Heart left ventricle (tissue), 13 donors: ENCODE measurements around the gene BIRC5.

Experiments used
- POLR2A ChIP-seq, 2 donors: fragments of 450-650 bp; IDR thresholded peaks; one replicate each; pipeline ENCODE4 v1.6.1; 2017; ENCODE audit warnings: antibody characterized with exemption in 2 of 2, mild to moderate bottlenecking in 2 of 2, moderate library complexity in 2 of 2
- TF ChIP-seq, protein P1 (sequence below), 12 donors: fragments of 200-600 bp; sonication (generic) in 4 of 12; IDR thresholded peaks; one replicate each; pipeline versions ENCODE4 v1.5.0 to v1.8.0; 2018 to 2022; ENCODE audit warnings: antibody characterized with exemption in 12 of 12, mild to moderate bottlenecking in 5 of 12
- donor health status: ischemic (EF 13 %, LVEDD 7.1; RV severe dilation, severe dysfunction).
- donor health status: DM: no; HTN: yes; CAD: no.
- donor health status: DM: no; HTN: no; CAD: no.
- donor health status: ischemic (EF 25% LVEDD 6.9; RV normal size, moderate dysfunction).
- donor health status: ischemic (EF 25% LVEDD 5.7; RV mildly dilated, moderate dysfunction).
- donor health status: ischemic (EF 35%, LVEDD 5.7; RV mildly dilated, moderate dysfunction).
- donor health status: nonischemic (EF 11% LVEDD 7.7; RV severe dilation, severe dysfunction).
- donor health status: DM: yes; HTN: yes; CAD: no.
- donor health status: PGD.
- donor health status: ischemic (EF 29% LVEDD 5.4; RV normal size, mild dysfunction).
- donor health status: nonischemic (EF 23%, LVEDD 6.1; RV moderate dilation, normal function).

DNA sequence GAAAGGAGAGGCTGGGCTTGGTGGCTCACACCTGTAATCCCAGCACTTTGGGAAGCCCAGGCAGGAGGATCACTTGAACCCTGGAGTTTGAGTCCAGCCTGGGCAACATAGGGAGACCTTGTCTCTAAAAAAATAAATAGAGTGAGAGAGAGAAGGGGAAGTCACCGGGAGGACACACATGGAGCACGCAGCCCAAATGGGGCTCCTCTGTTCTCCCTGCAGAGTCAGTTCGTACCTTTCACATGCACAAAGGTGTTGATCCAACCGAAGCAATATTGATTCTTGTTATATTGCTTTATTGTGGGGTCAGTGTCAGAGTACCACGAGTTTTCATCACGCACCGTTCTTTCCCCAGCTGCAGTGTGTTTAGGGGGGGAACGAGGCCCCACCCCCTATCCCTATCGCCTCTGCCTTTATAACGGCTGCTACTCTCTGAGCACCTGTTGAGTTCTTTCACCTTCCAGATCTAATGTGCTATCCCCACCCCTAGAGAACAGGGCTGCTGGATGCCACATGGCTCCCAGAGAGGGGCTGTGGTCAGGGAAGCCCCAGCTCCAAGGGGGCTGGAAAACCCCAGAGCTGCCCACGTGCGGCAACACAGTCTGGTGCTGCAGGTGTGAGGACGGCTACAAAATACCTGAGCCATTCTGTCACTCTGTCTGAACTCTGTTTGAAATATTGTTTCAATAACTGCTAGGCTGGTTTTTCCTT lies 16.4 kb downstream of the BIRC5 start:
- TF ChIP-seq, protein P1, sequence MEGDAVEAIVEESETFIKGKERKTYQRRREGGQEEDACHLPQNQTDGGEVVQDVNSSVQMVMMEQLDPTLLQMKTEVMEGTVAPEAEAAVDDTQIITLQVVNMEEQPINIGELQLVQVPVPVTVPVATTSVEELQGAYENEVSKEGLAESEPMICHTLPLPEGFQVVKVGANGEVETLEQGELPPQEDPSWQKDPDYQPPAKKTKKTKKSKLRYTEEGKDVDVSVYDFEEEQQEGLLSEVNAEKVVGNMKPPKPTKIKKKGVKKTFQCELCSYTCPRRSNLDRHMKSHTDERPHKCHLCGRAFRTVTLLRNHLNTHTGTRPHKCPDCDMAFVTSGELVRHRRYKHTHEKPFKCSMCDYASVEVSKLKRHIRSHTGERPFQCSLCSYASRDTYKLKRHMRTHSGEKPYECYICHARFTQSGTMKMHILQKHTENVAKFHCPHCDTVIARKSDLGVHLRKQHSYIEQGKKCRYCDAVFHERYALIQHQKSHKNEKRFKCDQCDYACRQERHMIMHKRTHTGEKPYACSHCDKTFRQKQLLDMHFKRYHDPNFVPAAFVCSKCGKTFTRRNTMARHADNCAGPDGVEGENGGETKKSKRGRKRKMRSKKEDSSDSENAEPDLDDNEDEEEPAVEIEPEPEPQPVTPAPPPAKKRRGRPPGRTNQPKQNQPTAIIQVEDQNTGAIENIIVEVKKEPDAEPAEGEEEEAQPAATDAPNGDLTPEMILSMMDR (IDR thresholded peaks at IDR 0.05) = no peak
- TF ChIP-seq POLR2A (IDR thresholded peaks at IDR 0.05) = no peak
